Gastroesophageal sphincter (tissue), 3 donors: Measurements from ENCODE around the gene ITPKA.

ENCODE experiments used
- POLR2A ChIP-seq, 2 donors: fragments of 450-650 bp; IDR thresholded peaks; one replicate each; pipeline ENCODE4 v1.6.1; 2017; ENCODE audit warnings: antibody characterized with exemption in 2 of 2, mild to moderate bottlenecking in 2 of 2, moderate library complexity in 1 of 2
- POLR2AphosphoS5 ChIP-seq: sonication (generic); formaldehyde crosslinking; IDR thresholded peaks from one replicate; pipeline ENCODE4 v1.6.1; 2017; ENCODE audit warnings: antibody characterized with exemption
- TF ChIP-seq, protein P1 (sequence below), 4 experiments: fragments of 200-600 bp in 2 of 4; fragments of 450-650 bp in 2 of 4; sonication (generic) in 1 of 4; IDR thresholded peaks; one replicate each; pipeline ENCODE4 v1.5.1; 2017 to 2019; ENCODE audit warnings: antibody characterized with exemption in 4 of 4, mild to moderate bottlenecking in 2 of 4, moderate library complexity in 2 of 4

DNA sequence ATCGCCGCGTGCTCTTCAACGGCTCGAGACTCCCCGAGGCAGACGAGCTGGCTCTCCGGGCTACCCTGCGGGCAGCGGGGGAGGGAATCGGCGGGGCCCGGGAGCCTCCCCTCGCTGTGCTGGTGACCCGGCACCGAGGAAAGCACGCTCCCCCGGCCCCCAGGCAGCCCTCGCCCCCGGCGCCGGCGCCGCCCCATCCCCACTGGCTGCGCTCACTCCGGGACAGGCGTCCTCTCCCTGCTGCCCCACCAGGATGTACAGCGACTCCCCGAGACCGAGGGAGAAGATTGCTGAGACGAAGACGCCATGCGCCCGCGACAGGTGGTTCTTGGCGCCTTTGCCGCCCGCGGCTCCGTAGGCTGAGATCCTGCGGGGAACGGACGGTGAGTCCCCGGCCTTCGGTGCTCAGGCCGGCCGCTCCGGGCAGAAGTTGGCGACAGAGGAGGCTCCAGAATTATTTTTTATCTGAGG is 18.3 kb downstream of the ITPKA start:
- TF ChIP-seq, protein P1, sequence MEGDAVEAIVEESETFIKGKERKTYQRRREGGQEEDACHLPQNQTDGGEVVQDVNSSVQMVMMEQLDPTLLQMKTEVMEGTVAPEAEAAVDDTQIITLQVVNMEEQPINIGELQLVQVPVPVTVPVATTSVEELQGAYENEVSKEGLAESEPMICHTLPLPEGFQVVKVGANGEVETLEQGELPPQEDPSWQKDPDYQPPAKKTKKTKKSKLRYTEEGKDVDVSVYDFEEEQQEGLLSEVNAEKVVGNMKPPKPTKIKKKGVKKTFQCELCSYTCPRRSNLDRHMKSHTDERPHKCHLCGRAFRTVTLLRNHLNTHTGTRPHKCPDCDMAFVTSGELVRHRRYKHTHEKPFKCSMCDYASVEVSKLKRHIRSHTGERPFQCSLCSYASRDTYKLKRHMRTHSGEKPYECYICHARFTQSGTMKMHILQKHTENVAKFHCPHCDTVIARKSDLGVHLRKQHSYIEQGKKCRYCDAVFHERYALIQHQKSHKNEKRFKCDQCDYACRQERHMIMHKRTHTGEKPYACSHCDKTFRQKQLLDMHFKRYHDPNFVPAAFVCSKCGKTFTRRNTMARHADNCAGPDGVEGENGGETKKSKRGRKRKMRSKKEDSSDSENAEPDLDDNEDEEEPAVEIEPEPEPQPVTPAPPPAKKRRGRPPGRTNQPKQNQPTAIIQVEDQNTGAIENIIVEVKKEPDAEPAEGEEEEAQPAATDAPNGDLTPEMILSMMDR (IDR thresholded peaks at IDR 0.05): no peak
- no peak for TF ChIP-seq POLR2AphosphoS5
- TF ChIP-seq POLR2A (IDR thresholded peaks at IDR 0.05): no peak
